Thyroid gland (tissue), 4 donors: Measurements from ENCODE around the gene RCOR1. TPM values are rescaled to one million over a fixed set of nuclear protein-coding genes. Genes with fewer than 3 reads are reported as not detected.
"Not testable (repeated sequence)": the region's sequence is repeated elsewhere in the genome, so short reads cannot be mapped to it uniquely, and the experiment has no call there.

Experiments
- DNase-seq, 2 donors: peaks; one replicate each; pipeline ENCODE4 v3.0.0-alpha.2; 2019
- H3K27ac ChIP-seq, 3 donors: fragments of 200-600 bp; sonication (generic); 1 replicate in 2 of 3; 2 replicates in 1 of 3; pipeline ENCODE4 v1.5.1; 2016 to 2019; ENCODE audit warnings: mild to moderate bottlenecking in 1 of 3, moderate library complexity in 1 of 3
- H3K27me3 ChIP-seq: fragments of 200-600 bp; sonication (generic); one replicate; pipeline ENCODE4 v1.5.1; 2019
- H3K36me3 ChIP-seq, 2 donors: fragments of 200-600 bp; sonication (generic); one replicate each; pipeline ENCODE4 v1.5.1; 2016 to 2019
- H3K4me1 ChIP-seq, 2 donors: fragments of 200-600 bp; sonication (generic); one replicate each; pipeline ENCODE4 v1.5.1; 2017 to 2019
- H3K4me3 ChIP-seq, 3 donors: fragments of 200-600 bp; sonication (generic); replicated peaks in 1 of 3; 1 replicate in 2 of 3; 2 replicates in 1 of 3; pipeline ENCODE4 v1.5.1; 2016; ENCODE audit warnings: mild to moderate bottlenecking in 1 of 3
- H3K9me3 ChIP-seq: fragments of 200-600 bp; sonication (generic); one replicate; pipeline ENCODE4 v1.5.1; 2017
- CTCF ChIP-seq, 6 experiments: fragments of 200-600 bp in 3 of 6; fragments of 450-650 bp in 3 of 6; sonication (generic) in 3 of 6; IDR thresholded peaks; one replicate each; pipeline ENCODE4 v1.5.1; 2016 to 2019; ENCODE audit warnings: antibody characterized with exemption in 6 of 6, mild to moderate bottlenecking in 2 of 6, inconsistent platforms in 1 of 6, moderate library complexity in 1 of 6
- POLR2A ChIP-seq, 2 donors: fragments of 450-650 bp; IDR thresholded peaks; one replicate each; pipeline ENCODE4 v1.6.1; 2017; ENCODE audit warnings: antibody characterized with exemption in 2 of 2, mild to moderate bottlenecking in 2 of 2, moderate library complexity in 1 of 2
- WGBS, 2 donors: methylation state at CpG; one replicate each; pipeline ENCODE4 v1.1.5; 2017; 5-methylcytosine and 5-hydroxymethylcytosine counted together
- intact Hi-C: fragments of 100-400 bp; cut with DNase I; formaldehyde crosslinking; loops from one replicate; pipeline ENCODE4 v1.15.1; 2023
- total RNA-seq, 4 donors: library from RNA; depleted of rRNA; stranded (reverse); fragments of >200 nt; gene quantifications; one replicate each; pipeline ENCODE4 v1.2.3, GENCODE V29; 2016

The RCOR1 gene
- total RNA-seq, 4 donors from 2014 or later, result 9.4 to 14.2 (median 11.3) TPM

DNA sequence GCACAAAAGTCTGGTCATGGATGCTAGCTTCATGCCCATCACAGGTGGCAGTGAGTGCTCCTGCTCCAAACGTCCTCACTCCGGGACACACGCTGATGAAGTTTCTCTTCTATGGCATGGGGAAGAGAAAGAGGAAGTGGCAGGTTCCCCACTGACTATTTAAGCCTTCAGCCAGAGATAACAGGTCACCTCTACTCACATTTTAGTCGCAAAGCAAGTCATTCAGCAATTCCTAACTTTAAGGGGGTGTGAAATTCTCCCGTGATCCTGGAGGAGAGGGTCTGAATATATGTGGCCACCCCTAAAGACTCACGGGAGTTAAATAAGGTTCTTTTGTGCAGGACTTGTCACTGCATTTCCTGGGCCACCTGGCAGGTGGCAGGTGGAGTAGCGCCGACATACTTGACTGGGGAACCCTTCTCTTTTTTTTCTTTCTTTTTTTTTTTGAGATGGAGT lies 18.8 kb upstream of the RCOR1 start:
- no peak overlapping the region for H3K27ac ChIP-seq
- intact Hi-C loops, result no loop called here
- DNase-seq, result no peak
- H3K4me3 ChIP-seq, result no peak overlapping the region
- TF ChIP-seq POLR2A (IDR thresholded peaks at IDR 0.05) (no peak), CTCF (IDR thresholded peaks at IDR 0.05) (no peak)
- 59 to 61% methylated on average over 8 of the region's 8 CpGs for WGBS, 2 donors
- H3K4me1 ChIP-seq, result no peaks in the 10 kb centered on the region
- no peaks in the 10 kb centered on the region for H3K36me3 ChIP-seq
- H3K27me3 ChIP-seq, result no peaks in the 10 kb centered on the region
- H3K9me3 ChIP-seq, result no peaks in the 10 kb centered on the region

- no peak for TF ChIP-seq POLR2A (IDR thresholded peaks at IDR 0.05)
- no peak for TF ChIP-seq CTCF (IDR thresholded peaks at IDR 0.05)
- no peaks in the 10 kb centered on the region for H3K36me3 ChIP-seq
- H3K9me3 ChIP-seq, result no peaks in the 10 kb centered on the region
- 73 to 82% methylated on average over 20 of the region's 20 CpGs for WGBS, 2 donors
- no peaks in the 10 kb centered on the region for H3K27me3 ChIP-seq
- H3K27ac ChIP-seq, result no peak overlapping the region
- no peaks in the 10 kb centered on the region for H3K4me1 ChIP-seq
- DNase-seq, result no peak
- intact Hi-C loops, result no loop called here
- no peak overlapping the region for H3K4me3 ChIP-seq
Measured at GRCh38 chr14:102574281-102575159, 17.9 kb upstream of the RCOR1 start.

GRCh38 chr14:102575160-102575845 lies 17.1 kb upstream of the RCOR1 start:
- Histone ChIP-seq H3K27ac (no peak overlapping the region), H3K27me3 (no peaks in the 10 kb centered on the region), H3K4me1 (no peaks in the 10 kb centered on the region), H3K9me3 (no peaks in the 10 kb centered on the region), H3K36me3 (no peaks in the 10 kb centered on the region), H3K4me3 (no peak overlapping the region)
- intact Hi-C loops, result no loop called here
- TF ChIP-seq POLR2A (IDR thresholded peaks at IDR 0.05) (no peak), CTCF (IDR thresholded peaks at IDR 0.05) (no peak)
- 84 to 85% methylated on average over 15 of the region's 15 CpGs for WGBS, 2 donors
- no peak for DNase-seq

DNA sequence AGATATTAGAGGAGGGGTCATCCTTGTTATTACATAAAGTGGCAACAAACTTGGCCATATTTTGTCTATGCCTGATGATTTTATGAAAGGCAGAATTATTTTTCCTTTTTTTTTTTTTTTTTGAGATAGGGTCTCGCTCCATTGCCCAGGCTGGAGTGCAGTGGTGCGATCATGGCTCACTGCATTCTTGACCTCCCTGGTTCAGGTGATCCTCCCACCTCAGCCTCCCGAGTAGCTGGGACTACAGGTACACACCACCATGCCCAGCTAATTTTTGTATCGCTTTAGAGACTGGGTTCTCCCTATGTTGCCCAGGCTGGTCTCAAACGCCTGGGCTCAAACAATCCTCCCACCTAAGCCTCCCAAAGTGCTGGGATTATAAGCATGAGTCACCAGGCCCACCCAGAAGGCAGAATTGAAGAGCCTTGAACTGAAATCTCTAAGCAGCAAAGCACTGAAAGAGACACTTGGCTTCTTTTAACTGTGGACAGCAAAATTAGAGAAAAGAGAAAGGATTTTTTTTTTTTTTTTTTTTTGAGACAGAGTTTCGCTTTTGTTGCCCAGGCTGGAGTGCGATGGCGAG lies 16.5 kb upstream of the RCOR1 start:
- H3K4me1 ChIP-seq, result not testable (repeated sequence)

DNA sequence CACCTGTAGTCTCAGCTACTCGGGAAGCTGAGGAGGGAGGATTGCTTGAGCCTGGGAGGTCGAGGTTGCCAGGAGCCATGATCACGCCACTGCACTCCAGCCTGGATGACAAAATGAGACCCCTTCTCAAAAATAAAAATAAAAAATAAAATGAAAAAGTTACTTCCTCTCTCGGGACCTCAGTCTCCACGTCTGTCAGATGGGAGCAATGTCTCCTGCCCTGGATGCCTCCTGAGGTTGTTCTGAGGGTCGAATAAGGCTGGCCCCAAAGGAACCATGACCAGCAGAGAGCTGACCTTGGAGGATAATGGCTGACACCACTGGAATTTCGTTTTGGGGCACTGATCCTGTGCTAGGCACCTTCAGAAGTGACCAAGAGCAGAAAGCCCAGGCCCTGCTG lies 13.6 kb upstream of the RCOR1 start:
- intact Hi-C loops, result no loop called here
- H3K27me3 ChIP-seq, result no peaks in the 10 kb centered on the region
- H3K4me3 ChIP-seq, result no peak overlapping the region
- no peak for DNase-seq
- H3K9me3 ChIP-seq, result no peaks in the 10 kb centered on the region
- 80 to 84% methylated on average over 7 of the region's 7 CpGs for WGBS, 2 donors
- no peak for TF ChIP-seq POLR2A (IDR thresholded peaks at IDR 0.05)
- no peak for TF ChIP-seq CTCF (IDR thresholded peaks at IDR 0.05)
- no peak overlapping the region for H3K27ac ChIP-seq
- no peaks in the 10 kb centered on the region for H3K36me3 ChIP-seq
- no peaks in the 10 kb centered on the region for H3K4me1 ChIP-seq

More for the DNA sequence above, 16.5 kb upstream of the RCOR1 start:
- H3K27me3 ChIP-seq, H3K27ac ChIP-seq, DNase-seq, H3K9me3 ChIP-seq, H3K36me3 ChIP-seq, intact Hi-C loops, H3K4me3 ChIP-seq: not testable (repeated sequence)
- WGBS, 2 donors, result 87 to 91% methylated on average over 8 of the region's 8 CpGs
